ENCODE results near the gene MEGF6.

DNA sequence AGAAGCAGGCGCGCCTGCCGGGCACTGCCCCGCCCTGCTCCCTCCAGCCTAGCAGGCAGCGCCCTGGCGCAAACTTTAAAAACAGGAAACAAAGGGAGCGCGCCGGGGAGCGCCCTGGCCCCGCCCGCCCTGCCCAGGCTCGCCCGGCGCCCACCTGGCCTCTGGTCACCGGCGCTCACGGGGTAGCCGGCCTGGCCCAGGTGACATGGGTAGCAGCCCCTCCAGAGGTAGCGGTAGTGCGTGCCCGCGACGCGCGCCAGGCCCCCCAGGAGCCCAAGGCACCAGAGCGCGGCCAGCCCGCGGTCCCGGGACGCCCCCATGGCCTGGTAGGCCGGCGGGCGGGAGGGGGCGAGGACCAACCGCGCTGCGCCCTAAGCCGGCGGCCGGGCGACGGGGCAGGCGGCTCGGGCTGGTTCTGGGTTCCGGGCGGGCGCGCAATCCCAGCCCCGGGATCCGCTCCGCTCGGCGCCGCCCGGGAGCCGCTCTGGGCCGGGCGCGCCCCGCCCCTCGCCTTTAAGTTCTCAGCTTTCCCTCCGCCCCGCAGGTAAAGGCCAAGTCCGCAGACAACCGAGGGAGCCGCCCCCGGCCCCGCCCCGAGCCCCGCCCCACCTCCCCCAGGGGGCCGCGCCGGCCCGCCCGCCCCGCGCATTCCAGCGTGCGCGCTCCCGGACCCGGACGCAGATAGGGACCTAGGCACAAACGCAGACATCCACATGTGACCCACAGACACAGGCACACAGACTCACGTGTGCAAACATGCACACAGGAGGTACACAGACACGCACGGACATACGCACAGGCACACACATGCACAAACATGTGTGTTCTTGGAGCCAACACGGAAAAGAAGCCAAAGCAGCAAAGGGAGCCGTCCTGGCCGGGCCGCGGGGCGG, 80.1 kb downstream of the MEGF6 start:
- TF ChIP-seq, protein P1, sequence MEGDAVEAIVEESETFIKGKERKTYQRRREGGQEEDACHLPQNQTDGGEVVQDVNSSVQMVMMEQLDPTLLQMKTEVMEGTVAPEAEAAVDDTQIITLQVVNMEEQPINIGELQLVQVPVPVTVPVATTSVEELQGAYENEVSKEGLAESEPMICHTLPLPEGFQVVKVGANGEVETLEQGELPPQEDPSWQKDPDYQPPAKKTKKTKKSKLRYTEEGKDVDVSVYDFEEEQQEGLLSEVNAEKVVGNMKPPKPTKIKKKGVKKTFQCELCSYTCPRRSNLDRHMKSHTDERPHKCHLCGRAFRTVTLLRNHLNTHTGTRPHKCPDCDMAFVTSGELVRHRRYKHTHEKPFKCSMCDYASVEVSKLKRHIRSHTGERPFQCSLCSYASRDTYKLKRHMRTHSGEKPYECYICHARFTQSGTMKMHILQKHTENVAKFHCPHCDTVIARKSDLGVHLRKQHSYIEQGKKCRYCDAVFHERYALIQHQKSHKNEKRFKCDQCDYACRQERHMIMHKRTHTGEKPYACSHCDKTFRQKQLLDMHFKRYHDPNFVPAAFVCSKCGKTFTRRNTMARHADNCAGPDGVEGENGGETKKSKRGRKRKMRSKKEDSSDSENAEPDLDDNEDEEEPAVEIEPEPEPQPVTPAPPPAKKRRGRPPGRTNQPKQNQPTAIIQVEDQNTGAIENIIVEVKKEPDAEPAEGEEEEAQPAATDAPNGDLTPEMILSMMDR (IDR thresholded peaks at IDR 0.05): no peak
- TF ChIP-seq POLR2AphosphoS5 (IDR thresholded peaks at IDR 0.05): peak; percentile 64
